GM12878 (cell line): ENCODE data around the gene IGF2BP2. TPM values are rescaled to one million over a fixed set of nuclear protein-coding genes. Genes with fewer than 3 reads are reported as not detected.

Experiments used
- ATAC-seq: fragments of 200-7000 bp; cut with Tn5 transposase; 3 replicates; pipeline ENCODE4 v1.9.1; 2020; ENCODE audit warnings: mild to moderate bottlenecking, moderate library complexity
- BruUV-seq: library from RNA; stranded (reverse); fragments of 400-500 nt; replicated peaks from 2 replicates; lab custom pipeline; 2021; lab: Mats Ljungman, UMichigan
- CTCF ChIA-PET: fragments of 300-600 bp; sonication (Branson Sonifier 250); formaldehyde crosslinking; extraction: SDS; loops from one replicate; lab custom pipeline; 2021; ENCODE audit warnings: inconsistent platforms; lab: Yijun Ruan, JAX
- POLR2A ChIA-PET: fragments of 350-600 bp; formaldehyde crosslinking; extraction: SDS; loops from one replicate; lab custom pipeline; 2021; ENCODE audit warnings: inconsistent platforms; lab: Charles Lee
- RAD21 ChIA-PET: fragments of 300-600 bp; sonication (Branson Sonifier 250); formaldehyde crosslinking; loops from one replicate; lab custom pipeline; 2023; ENCODE audit warnings: antibody characterized with exemption; ENCODE audit not compliant: unreplicated experiment; lab: Charles Lee
- SMC1A ChIA-PET: fragments of 300-600 bp; sonication (Branson Sonifier 250); formaldehyde crosslinking; loops from one replicate; lab custom pipeline; 2023; ENCODE audit not compliant: unreplicated experiment, uncharacterized antibody; lab: Charles Lee
- DNase-seq: peaks from one replicate; pipeline ENCODE4 v3.0.0-alpha.2; 2011; ENCODE audit warnings: low read depth, low spot score
- FAIRE-seq: peaks from 3 replicates; lab custom pipeline; 2011; peaks lifted over from hg19 to GRCh38; lab: Jason Lieb, UNC
- H2AFZ ChIP-seq: 2 replicates; pipeline ENCODE4 v1.6.0; 2011; ENCODE audit warnings: low read depth, low read length, control low read depth; ENCODE audit not compliant: control insufficient read depth
- H3K27ac ChIP-seq: 2 replicates; pipeline ENCODE4 v1.5.1; 2011; ENCODE audit warnings: control low read depth; ENCODE audit not compliant: control insufficient read depth, insufficient read depth
- H3K27me3 ChIP-seq, 2 experiments: replicated peaks in 1 of 2; 2 replicates each; pipeline versions ENCODE4 v1.6.0 to v1.6.1; 2011; ENCODE audit warnings: low read length in 1 of 2; ENCODE audit not compliant: control insufficient read depth in 2 of 2, insufficient read depth in 2 of 2
- H3K36me3 ChIP-seq, 2 experiments: 2 replicates each; pipeline ENCODE4 v1.5.1; 2011; ENCODE audit warnings: low read length in 1 of 2; ENCODE audit not compliant: control insufficient read depth in 2 of 2, insufficient read depth in 2 of 2
- H3K4me1 ChIP-seq: 2 replicates; pipeline ENCODE4 v1.6.1; 2011; ENCODE audit warnings: mild to moderate bottlenecking, low read length, moderate library complexity, mixed read lengths; ENCODE audit not compliant: control insufficient read depth, insufficient read depth
- H3K4me2 ChIP-seq: 2 replicates; pipeline ENCODE4 v1.6.0; 2011; ENCODE audit warnings: control low read depth; ENCODE audit not compliant: control insufficient read depth, insufficient read depth
- H3K4me3 ChIP-seq: fragments of 200-600 bp; sonication (generic); 2 replicates; pipeline ENCODE4 v1.5.1; 2016
- H3K79me2 ChIP-seq: 2 replicates; pipeline ENCODE4 v1.6.0; 2011; ENCODE audit warnings: low read length; ENCODE audit not compliant: control insufficient read depth, insufficient read depth
- H3K9ac ChIP-seq: 2 replicates; pipeline ENCODE4 v1.8.0; 2011; ENCODE audit warnings: low read length, control low read depth, mixed read lengths; ENCODE audit not compliant: control insufficient read depth, insufficient read depth
- H3K9me3 ChIP-seq: replicated peaks from 3 replicates; pipeline ENCODE4 v1.5.1; 2011; ENCODE audit warnings: mild to moderate bottlenecking, low read length; ENCODE audit not compliant: control insufficient read depth, insufficient read depth
- H4K20me1 ChIP-seq: 2 replicates; pipeline ENCODE4 v1.6.0; 2011; ENCODE audit not compliant: control insufficient read depth, insufficient read depth
- CTCF ChIP-seq, 3 experiments: IDR thresholded peaks in 2 of 3; conservative IDR thresholded peaks in 1 of 3; 2 replicates each; pipeline ENCODE4 v1.5.1; 2011; ENCODE audit warnings: low read depth in 3 of 3, low read length in 3 of 3, mild to moderate bottlenecking in 3 of 3, control low read depth in 2 of 3, moderate library complexity in 2 of 3, inconsistent platforms in 1 of 3, mixed read lengths in 1 of 3; ENCODE audit not compliant: control insufficient read depth in 2 of 3, insufficient read depth in 1 of 3; ENCODE audit errors: extremely low read depth in 1 of 3
- NBN ChIP-seq: fragments of 450-650 bp; IDR thresholded peaks from 2 replicates; pipeline ENCODE4 v1.6.1; 2016
- RAD21 ChIP-seq: IDR thresholded peaks from 2 replicates; pipeline ENCODE4 v1.6.1; 2011; ENCODE audit warnings: mild to moderate bottlenecking, low read depth, low read length, moderate library complexity; ENCODE audit not compliant: insufficient read depth
- SMC3 ChIP-seq: IDR thresholded peaks from 2 replicates; pipeline ENCODE4 v1.6.1; 2011; ENCODE audit warnings: low read length, improper control_type of control experiment, borderline replicate concordance
- WGBS: methylation state at CpG from one replicate; pipeline ENCODE4 v1.1.6; 2016; ENCODE audit warnings: low lambda C conversion rate; ENCODE audit not compliant: insufficient replicate concordance, insufficient coverage; ENCODE audit errors: missing lambda C conversion rate; 5-methylcytosine and 5-hydroxymethylcytosine counted together
- in situ Hi-C: fragments of 300-500 bp; cut with MboI; formaldehyde crosslinking; loops from 9 replicates; pipeline ENCODE4 v1.14.3; 2018; ENCODE audit warnings: mixed read lengths
- intact Hi-C: fragments of 100-400 bp; cut with micrococcal nuclease; formaldehyde crosslinking; loops from one replicate; pipeline ENCODE4 v1.14.2; 2022; ENCODE audit not compliant: unreplicated experiment
- polyA plus RNA-seq, 11 experiments: library from polyadenylated mRNA; depleted of rRNA in 4 of 11; unstranded in 6 of 11; stranded (reverse) in 5 of 11; fragments of >200 nt; fragmentation: Nextera tagmentation in 4 of 11; fragmentation: Illumina TruSeq in 1 of 11; extraction: Ambion mirVana in 4 of 11; extraction: Trizol in 1 of 11; gene quantifications; 1 replicate in 1 of 11; 2 replicates in 10 of 11; pipeline versions ENCODE4 v1.2.1 to v1.2.3, GENCODE V29; 2011 to 2016; ENCODE audit warnings: inconsistent platforms in 2 of 11, missing spikeins in 2 of 11, low read depth in 1 of 11
- total RNA-seq, 4 experiments: library from RNA; depleted of rRNA in 3 of 4; stranded (reverse); fragments of >200 nt in 3 of 4; fragmentation: Illumina TruSeq in 1 of 4; extraction: Trizol in 1 of 4; gene quantifications; 2 replicates each; pipeline versions ENCODE4 v1.2.1 to v1.2.3, GENCODE V29; 2013 to 2021

The IGF2BP2 gene
- total and polyA plus RNA-seq, 10 of the 15 experiments (the other 5 are each of a cell fraction or from before 2014, with no cell fraction given) = 0.25 to 0.72 TPM; not detected in 8

DNA sequence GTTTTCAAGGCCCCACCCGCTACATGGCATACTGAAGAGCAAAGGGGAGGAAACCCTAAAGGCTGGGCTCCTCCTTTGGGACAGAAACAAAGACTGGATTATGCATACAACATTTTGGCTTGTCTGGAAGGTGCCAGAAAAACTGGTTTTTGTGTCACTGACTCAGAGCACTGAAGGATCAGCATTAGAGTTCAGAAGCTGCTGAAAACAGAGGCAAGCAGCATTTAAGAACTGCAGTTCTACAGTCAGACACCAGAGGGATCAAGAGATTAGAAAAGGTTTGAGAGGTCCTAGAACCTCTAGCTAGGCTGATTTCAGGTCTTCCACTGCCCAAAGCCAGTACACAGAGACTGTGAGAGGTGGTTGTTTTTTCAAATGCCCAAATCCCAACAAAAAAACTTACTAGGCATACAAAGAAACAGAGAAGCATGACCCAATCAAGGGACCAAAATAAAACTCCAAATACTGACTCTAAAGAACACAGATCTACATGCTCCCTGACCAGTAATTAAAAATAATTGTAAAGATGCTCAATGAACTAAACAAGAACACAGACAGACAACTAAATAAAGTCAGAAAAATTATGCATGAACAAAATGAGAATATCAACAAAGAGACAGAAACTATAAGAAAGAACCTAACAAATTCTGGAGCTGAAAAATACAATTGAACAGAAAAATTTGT, 147.6 kb downstream of the IGF2BP2 start:
- RAD21 ChIA-PET = interaction anchor here (1.0 to 4.0 kb wide), 4 partner anchors 17 to 940 kb away, joined by 3 to 29 read pairs (median 5); no protein-coding TSS in a partner anchor
- DNase-seq (no peak), ATAC-seq (peak; percentile 82), FAIRE-seq (peak; percentile 92)
- H2AFZ ChIP-seq = no peak overlapping the region
- POLR2A ChIA-PET = no interaction called here
- no TSS peak for BruUV-seq
- no peaks in the 10 kb centered on the region for H3K9me3 ChIP-seq
- no peaks in the 10 kb centered on the region for H3K4me1 ChIP-seq
- CTCF ChIA-PET = interaction anchor here (0.7 to 2.9 kb wide), 13 partner anchors 9 to 266 kb away, joined by 3 to 64 read pairs (median 4); no protein-coding TSS in a partner anchor
- no peaks in the 10 kb centered on the region for H3K36me3 ChIP-seq
- no peak overlapping the region for H3K9ac ChIP-seq
- 100% methylated on average over 1 of the region's 1 CpG for WGBS
- H3K4me2 ChIP-seq = no peak overlapping the region
- no peaks in the 10 kb centered on the region for H3K79me2 ChIP-seq
- H3K27me3 ChIP-seq = no peaks in the 10 kb centered on the region; a peak in 3 of 4 replicates
- intact Hi-C loops = loop anchor here (1.0 kb wide), 1 partner anchor 91 kb away; no protein-coding TSS in a partner anchor
- no peak overlapping the region for H3K27ac ChIP-seq
- peak; percentile 63; the same call in 1 of the 2 replicates for TF ChIP-seq SMC3
- peak; percentile 51 to 72 (median 68) for TF ChIP-seq CTCF (IDR thresholded peaks at IDR 0.05 in 2 of 3, conservative IDR thresholded peaks at IDR 0.05 in 1 of 3; ENCODE audit: control insufficient read depth in 2 of 3, extremely low read depth in 1 of 3, insufficient read depth in 1 of 3, low read depth in 3 of 3, low read length in 3 of 3)
- TF ChIP-seq RAD21 = peak; percentile 73
- no peak for TF ChIP-seq NBN
- TF ChIP-seq, all 136 proteins: peak for 3
- H4K20me1 ChIP-seq = no peaks in the 10 kb centered on the region
- in situ Hi-C loops = loop anchor here (5.0 kb wide), 1 partner anchor 90 kb away; no protein-coding TSS in a partner anchor
- no peak overlapping the region for H3K4me3 ChIP-seq
- SMC1A ChIA-PET = interaction anchor here (0.6 to 2.5 kb wide), 8 partner anchors 9 to 1080 kb away, joined by 3 to 22 read pairs (median 6); no protein-coding TSS in a partner anchor
